Panc1 (cell line): ENCODE results near the gene COL11A2. TPM values are rescaled to one million over a fixed set of nuclear protein-coding genes. Genes with fewer than 3 reads are reported as not detected.

Experiments
- ATAC-seq: fragments of 200-7000 bp; cut with Tn5 transposase; 2 replicates; pipeline ENCODE4 v1.9.1; 2020; ENCODE audit warnings: mild to moderate bottlenecking, moderate library complexity
- BruUV-seq: library from RNA; stranded (reverse); fragments of 400-500 nt; replicated peaks from 2 replicates; lab custom pipeline; 2021; lab: Mats Ljungman, UMichigan
- CTCF ChIA-PET: fragments of 300-600 bp; sonication (Branson Sonifier 250); formaldehyde crosslinking; loops from one replicate; lab custom pipeline; 2022; ENCODE audit warnings: antibody characterized with exemption; lab: Charles Lee
- POLR2A ChIA-PET: fragments of 300-600 bp; sonication (Branson Sonifier 250); formaldehyde crosslinking; loops from one replicate; lab custom pipeline; 2022; ENCODE audit warnings: antibody characterized with exemption; lab: Charles Lee
- DNase-seq: peaks from one replicate; pipeline ENCODE4 v3.0.0-alpha.2; 2010; ENCODE audit warnings: low read depth, low spot score
- H3K27ac ChIP-seq: 2 replicates; pipeline ENCODE4 v1.5.1; 2011; ENCODE audit warnings: mild to moderate bottlenecking, low read length, inconsistent platforms
- H3K27me3 ChIP-seq: fragments of 200-500 bp; sonication (Bioruptor generic); 2 replicates; pipeline ENCODE4 v1.6.0; 2014; ENCODE audit warnings: low read length, inconsistent platforms; ENCODE audit not compliant: control insufficient read depth, insufficient read depth
- H3K36me3 ChIP-seq: fragments of 200-500 bp; sonication (Bioruptor generic); 2 replicates; pipeline ENCODE4 v1.5.1; 2014; ENCODE audit warnings: inconsistent platforms, mild to moderate bottlenecking, low read length, moderate library complexity; ENCODE audit not compliant: control insufficient read depth, insufficient read depth
- H3K4me1 ChIP-seq: 2 replicates; pipeline ENCODE4 v1.5.1; 2011; ENCODE audit warnings: inconsistent platforms, mild to moderate bottlenecking, low read length, moderate library complexity; ENCODE audit not compliant: control insufficient read depth, insufficient read depth
- H3K4me3 ChIP-seq, 2 experiments: 2 replicates each; pipeline ENCODE4 v1.5.1; 2011 to 2012; ENCODE audit warnings: low read depth in 2 of 2, low read length in 2 of 2, mild to moderate bottlenecking in 2 of 2, inconsistent platforms in 1 of 2, moderate library complexity in 1 of 2
- H3K9me3 ChIP-seq: fragments of 200-500 bp; sonication (Bioruptor generic); 2 replicates; pipeline ENCODE4 v1.5.1; 2014; ENCODE audit warnings: low read depth, mild to moderate bottlenecking, inconsistent platforms, low read length, moderate library complexity; ENCODE audit not compliant: control insufficient read depth, insufficient read depth
- POLR2AphosphoS5 ChIP-seq: IDR thresholded peaks from 2 replicates; pipeline ENCODE4 v1.6.1; 2012; ENCODE audit warnings: mild to moderate bottlenecking, low read depth, low read length, moderate library complexity
- SIN3A ChIP-seq: IDR thresholded peaks from 2 replicates; pipeline ENCODE4 v1.6.1; 2012; ENCODE audit warnings: low read depth, mild to moderate bottlenecking, low read length, moderate library complexity, borderline replicate concordance; ENCODE audit not compliant: insufficient read depth
- TCF7L2 ChIP-seq: IDR thresholded peaks from 2 replicates; pipeline ENCODE4 v1.6.1; 2011; ENCODE audit warnings: mild to moderate bottlenecking, low read depth, low read length, inconsistent platforms
- in situ Hi-C: cut with HindIII; loops from 2 replicates; pipeline ENCODE4 v1.10.0; 2016; ENCODE audit warnings: low sequenced_read_pairs, low pct_unique_long_range_greater_than_20kb
- intact Hi-C: fragments of 100-400 bp; cut with micrococcal nuclease; formaldehyde crosslinking; loops from one replicate; pipeline ENCODE4 v1.10.0; 2022; ENCODE audit not compliant: unreplicated experiment
- total RNA-seq: library from RNA; stranded (reverse); gene quantifications from one replicate; pipeline ENCODE4 v1.2.1, GENCODE V29; 2021; ENCODE audit not compliant: unreplicated experiment
- TF ChIP-seq, protein P1 (sequence below): fragments of 450-650 bp; IDR thresholded peaks from 2 replicates; pipeline ENCODE4 v1.5.1; 2017; ENCODE audit warnings: mild to moderate bottlenecking
- TF ChIP-seq, protein P2 (sequence below), 2 experiments: IDR thresholded peaks; 2 replicates each; pipeline ENCODE4 v1.6.1; 2011 to 2012; ENCODE audit warnings: low read depth in 2 of 2, control low read depth in 1 of 2, low read length in 1 of 2, mild to moderate bottlenecking in 1 of 2, moderate library complexity in 1 of 2; ENCODE audit not compliant: insufficient read depth in 1 of 2

COL11A2 gene
- total RNA-seq, 1 experiment from 2014 or later = 0.57 TPM

DNA sequence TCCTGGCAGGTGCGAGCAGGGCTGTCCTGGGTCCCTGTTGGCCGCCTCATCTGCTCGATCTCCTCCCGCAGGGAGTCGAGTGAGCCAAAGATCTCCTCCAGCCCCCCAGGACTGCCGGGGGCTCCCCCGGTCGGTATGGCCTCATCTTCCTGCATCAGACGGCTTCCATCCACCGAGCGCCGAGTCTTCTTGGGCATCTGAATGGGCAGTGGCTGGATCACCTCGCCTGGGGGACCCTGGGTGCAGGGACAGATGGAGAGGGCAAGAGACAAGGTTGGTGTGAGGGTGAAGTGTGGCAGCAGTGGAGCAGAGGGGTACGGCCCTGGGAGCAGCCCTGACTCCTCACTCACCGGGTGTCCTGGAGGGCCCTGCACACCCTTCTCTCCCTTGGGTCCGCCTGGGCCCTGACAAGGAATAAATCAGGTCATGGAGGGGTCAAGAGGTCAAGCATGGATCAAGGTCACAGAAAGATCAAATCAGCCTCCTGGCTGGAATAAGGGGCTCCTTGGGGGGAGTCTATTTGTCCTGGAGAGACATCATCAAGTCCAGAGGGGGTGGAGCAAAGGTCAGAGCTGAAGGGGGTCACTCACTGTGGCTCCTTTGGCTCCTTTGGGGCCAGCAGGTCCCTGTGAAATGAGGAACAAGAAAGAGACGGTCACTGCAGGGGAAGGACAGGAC is 26.5 kb downstream of the COL11A2 start:
- ATAC-seq = no peak

DNA sequence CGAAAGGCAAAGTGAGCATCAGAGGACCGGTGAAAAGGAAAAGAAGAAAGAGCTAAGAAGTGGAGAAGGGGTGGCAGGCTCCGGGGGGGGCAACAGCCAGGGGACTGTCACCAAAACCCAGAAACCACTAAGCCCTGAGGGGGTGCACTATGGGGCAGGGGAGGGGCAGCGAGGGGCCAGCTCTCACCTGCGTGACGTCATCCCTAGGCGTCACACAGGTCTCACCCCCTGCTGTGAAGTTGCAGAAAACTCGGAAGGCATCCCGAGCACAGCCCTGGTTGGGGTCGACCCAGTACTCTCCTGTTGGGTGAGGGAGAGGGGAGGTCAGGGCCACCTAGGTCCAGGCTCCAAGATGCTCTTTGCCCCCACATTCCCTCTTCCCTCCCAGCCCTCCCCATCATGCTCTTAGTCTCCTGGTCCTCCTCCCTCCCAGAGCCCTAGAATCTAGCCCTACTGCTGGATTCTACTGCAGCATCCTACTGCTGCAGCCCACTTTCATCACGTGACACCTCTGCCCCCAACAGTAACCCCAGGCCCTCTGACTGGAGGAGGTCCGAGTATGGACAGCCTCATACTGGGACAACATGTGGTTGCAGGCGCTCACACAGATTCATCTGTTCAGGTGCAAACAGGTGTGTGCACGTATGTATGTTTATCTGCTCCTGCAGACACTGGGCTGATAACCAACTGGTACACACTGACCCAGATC is 27.4 kb downstream of the COL11A2 start:
- Histone ChIP-seq H3K4me1 (peaks cover 13% of the 10 kb centered on the region), H3K9me3 (no peaks in the 10 kb centered on the region), H3K36me3 (no peaks in the 10 kb centered on the region), H3K27me3 (no peaks in the 10 kb centered on the region), H3K27ac (no peak overlapping the region), H3K4me3 (no peak overlapping the region)
- BruUV-seq = no TSS peak
- in situ Hi-C loops = no loop called here
- POLR2A ChIA-PET = no interaction called here
- CTCF ChIA-PET = interaction anchor here (0.5 kb wide), 1 partner anchor 63 kb away, joined by 3 read pairs; no protein-coding TSS in a partner anchor
- ATAC-seq (no peak), DNase-seq (no peak)
- intact Hi-C loops = no loop called here
- TF ChIP-seq, protein P1, sequence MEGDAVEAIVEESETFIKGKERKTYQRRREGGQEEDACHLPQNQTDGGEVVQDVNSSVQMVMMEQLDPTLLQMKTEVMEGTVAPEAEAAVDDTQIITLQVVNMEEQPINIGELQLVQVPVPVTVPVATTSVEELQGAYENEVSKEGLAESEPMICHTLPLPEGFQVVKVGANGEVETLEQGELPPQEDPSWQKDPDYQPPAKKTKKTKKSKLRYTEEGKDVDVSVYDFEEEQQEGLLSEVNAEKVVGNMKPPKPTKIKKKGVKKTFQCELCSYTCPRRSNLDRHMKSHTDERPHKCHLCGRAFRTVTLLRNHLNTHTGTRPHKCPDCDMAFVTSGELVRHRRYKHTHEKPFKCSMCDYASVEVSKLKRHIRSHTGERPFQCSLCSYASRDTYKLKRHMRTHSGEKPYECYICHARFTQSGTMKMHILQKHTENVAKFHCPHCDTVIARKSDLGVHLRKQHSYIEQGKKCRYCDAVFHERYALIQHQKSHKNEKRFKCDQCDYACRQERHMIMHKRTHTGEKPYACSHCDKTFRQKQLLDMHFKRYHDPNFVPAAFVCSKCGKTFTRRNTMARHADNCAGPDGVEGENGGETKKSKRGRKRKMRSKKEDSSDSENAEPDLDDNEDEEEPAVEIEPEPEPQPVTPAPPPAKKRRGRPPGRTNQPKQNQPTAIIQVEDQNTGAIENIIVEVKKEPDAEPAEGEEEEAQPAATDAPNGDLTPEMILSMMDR = no peak
- TF ChIP-seq POLR2AphosphoS5 = no peak
- TF ChIP-seq TCF7L2 = no peak
- TF ChIP-seq SIN3A = no peak
- TF ChIP-seq, protein P2, sequence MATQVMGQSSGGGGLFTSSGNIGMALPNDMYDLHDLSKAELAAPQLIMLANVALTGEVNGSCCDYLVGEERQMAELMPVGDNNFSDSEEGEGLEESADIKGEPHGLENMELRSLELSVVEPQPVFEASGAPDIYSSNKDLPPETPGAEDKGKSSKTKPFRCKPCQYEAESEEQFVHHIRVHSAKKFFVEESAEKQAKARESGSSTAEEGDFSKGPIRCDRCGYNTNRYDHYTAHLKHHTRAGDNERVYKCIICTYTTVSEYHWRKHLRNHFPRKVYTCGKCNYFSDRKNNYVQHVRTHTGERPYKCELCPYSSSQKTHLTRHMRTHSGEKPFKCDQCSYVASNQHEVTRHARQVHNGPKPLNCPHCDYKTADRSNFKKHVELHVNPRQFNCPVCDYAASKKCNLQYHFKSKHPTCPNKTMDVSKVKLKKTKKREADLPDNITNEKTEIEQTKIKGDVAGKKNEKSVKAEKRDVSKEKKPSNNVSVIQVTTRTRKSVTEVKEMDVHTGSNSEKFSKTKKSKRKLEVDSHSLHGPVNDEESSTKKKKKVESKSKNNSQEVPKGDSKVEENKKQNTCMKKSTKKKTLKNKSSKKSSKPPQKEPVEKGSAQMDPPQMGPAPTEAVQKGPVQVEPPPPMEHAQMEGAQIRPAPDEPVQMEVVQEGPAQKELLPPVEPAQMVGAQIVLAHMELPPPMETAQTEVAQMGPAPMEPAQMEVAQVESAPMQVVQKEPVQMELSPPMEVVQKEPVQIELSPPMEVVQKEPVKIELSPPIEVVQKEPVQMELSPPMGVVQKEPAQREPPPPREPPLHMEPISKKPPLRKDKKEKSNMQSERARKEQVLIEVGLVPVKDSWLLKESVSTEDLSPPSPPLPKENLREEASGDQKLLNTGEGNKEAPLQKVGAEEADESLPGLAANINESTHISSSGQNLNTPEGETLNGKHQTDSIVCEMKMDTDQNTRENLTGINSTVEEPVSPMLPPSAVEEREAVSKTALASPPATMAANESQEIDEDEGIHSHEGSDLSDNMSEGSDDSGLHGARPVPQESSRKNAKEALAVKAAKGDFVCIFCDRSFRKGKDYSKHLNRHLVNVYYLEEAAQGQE (IDR thresholded peaks at IDR 0.05; ENCODE audit: insufficient read depth in 1 of 2, low read depth in 2 of 2, low read length in 1 of 2) = no peak

More for the DNA sequence above, 26.5 kb downstream of the COL11A2 start:
- Histone ChIP-seq H3K27ac (no peak overlapping the region), H3K27me3 (no peaks in the 10 kb centered on the region), H3K36me3 (no peaks in the 10 kb centered on the region), H3K4me1 (peaks cover 13% of the 10 kb centered on the region), H3K9me3 (no peaks in the 10 kb centered on the region), H3K4me3 (no peak overlapping the region)
- in situ Hi-C loops (no loop called here), intact Hi-C loops (no loop called here)
- ChIA-PET CTCF (no interaction called here), POLR2A (no interaction called here)
- no TSS peak for BruUV-seq
- no peak for DNase-seq
- TF ChIP-seq, protein P2 (IDR thresholded peaks at IDR 0.05; ENCODE audit: insufficient read depth in 1 of 2, low read depth in 2 of 2, low read length in 1 of 2) = no peak
- TF ChIP-seq SIN3A (no peak), POLR2AphosphoS5 (no peak)
